B cell (primary cell): ENCODE data around the gene NPR2. TPM values are rescaled to one million over a fixed set of nuclear protein-coding genes. Genes with fewer than 3 reads are reported as not detected.

Source experiments
- ATAC-seq: fragments of 200-7000 bp; cut with Tn5 transposase; one replicate; pipeline ENCODE4 v1.10.0; 2021; ENCODE audit warnings: low read depth, mild to moderate bottlenecking, moderate number of reproducible peaks, moderate library complexity
- CTCF ChIA-PET: fragments of 350-600 bp; sonication (Branson Sonifier 250); formaldehyde crosslinking; loops from one replicate; lab custom pipeline; 2021; ENCODE audit warnings: antibody characterized with exemption, inconsistent platforms; lab: Charles Lee
- POLR2A ChIA-PET: fragments of 350-600 bp; sonication (Branson Sonifier 250); formaldehyde crosslinking; loops from one replicate; lab custom pipeline; 2021; ENCODE audit warnings: antibody characterized with exemption; lab: Charles Lee
- DNase-seq: peaks from one replicate; pipeline ENCODE4 v3.0.0; 2013
- H2AFZ ChIP-seq: 2 replicates; pipeline ENCODE4 v1.6.1; 2012; ENCODE audit warnings: mild to moderate bottlenecking, low read depth, low read length; ENCODE audit not compliant: insufficient read depth, poor library complexity, severe bottlenecking
- H3K27ac ChIP-seq, 2 donors: 1 replicate in 1 of 2; 2 replicates in 1 of 2; pipeline ENCODE4 v1.5.1; 2012 to 2013; ENCODE audit warnings: low read length in 2 of 2, mild to moderate bottlenecking in 2 of 2, moderate library complexity in 1 of 2
- H3K27me3 ChIP-seq, 4 experiments: fragments of 200-600 bp in 1 of 4; sonication (generic) in 1 of 4; replicated peaks in 1 of 4; 1 replicate in 2 of 4; 2 replicates in 2 of 4; pipeline versions ENCODE4 v1.6.1 to v1.7.0; 2013 to 2016; ENCODE audit warnings: low read length in 3 of 4, mild to moderate bottlenecking in 2 of 4, mixed read lengths in 1 of 4, moderate library complexity in 1 of 4; ENCODE audit not compliant: insufficient read depth in 4 of 4, control insufficient read depth in 3 of 4; ENCODE audit errors: control extremely low read depth in 1 of 4
- H3K36me3 ChIP-seq, 2 experiments: replicated peaks in 1 of 2; 1 replicate in 1 of 2; 2 replicates in 1 of 2; pipeline versions ENCODE4 v1.6.1 to v1.7.1; 2013; ENCODE audit warnings: low read length in 1 of 2; ENCODE audit not compliant: insufficient read depth in 2 of 2, control insufficient read depth in 1 of 2; ENCODE audit errors: control extremely low read depth in 1 of 2, extremely low read depth in 1 of 2
- H3K4me1 ChIP-seq, 2 donors: fragments of 200-600 bp in 1 of 2; sonication (generic) in 1 of 2; 1 replicate in 1 of 2; 2 replicates in 1 of 2; pipeline versions ENCODE4 v1.5.1 to v1.6.1; 2013 to 2017; ENCODE audit warnings: low read length in 2 of 2; ENCODE audit not compliant: control insufficient read depth in 2 of 2, insufficient read depth in 2 of 2
- H3K4me2 ChIP-seq: replicated peaks from 2 replicates; pipeline ENCODE3; 2012; ENCODE audit warnings: mild to moderate bottlenecking, low read depth, low read length; ENCODE audit not compliant: poor library complexity, severe bottlenecking
- H3K4me3 ChIP-seq, 5 experiments: fragments of 200-600 bp in 1 of 5; sonication (generic) in 1 of 5; 1 replicate in 3 of 5; 2 replicates in 2 of 5; pipeline versions ENCODE4 v1.5.1 to v1.7.0; 2011 to 2016; ENCODE audit warnings: low read length in 4 of 5, mild to moderate bottlenecking in 4 of 5, low read depth in 2 of 5, control low read depth in 1 of 5, moderate library complexity in 1 of 5; ENCODE audit not compliant: insufficient read depth in 1 of 5; ENCODE audit errors: control extremely low read depth in 1 of 5, extremely low read depth in 1 of 5
- H3K79me2 ChIP-seq: fragments of 200-600 bp; sonication (generic); one replicate; pipeline ENCODE4 v1.6.0; 2016; ENCODE audit warnings: low read length; ENCODE audit not compliant: control insufficient read depth, insufficient read depth
- H3K9ac ChIP-seq: fragments of 200-600 bp; sonication (generic); 2 replicates; pipeline ENCODE4 v1.6.1; 2017; ENCODE audit warnings: mild to moderate bottlenecking, low read length, moderate library complexity
- H3K9me3 ChIP-seq, 3 donors: one replicate each; pipeline versions ENCODE4 v1.6.1 to v1.7.1; 2013; ENCODE audit warnings: low read length in 2 of 3; ENCODE audit not compliant: control insufficient read depth in 2 of 3, insufficient read depth in 1 of 3; ENCODE audit errors: control extremely low read depth in 1 of 3
- H4K20me1 ChIP-seq: 2 replicates; pipeline ENCODE4 v1.6.0; 2012; ENCODE audit warnings: mild to moderate bottlenecking, low read length; ENCODE audit not compliant: insufficient read depth, control insufficient read depth, poor library complexity, severe bottlenecking
- H3K27ac Mint-ChIP-seq: one replicate; pipeline ENCODE4 v1.8.0; 2021; ENCODE audit warnings: mixed read lengths
- H3K27me3 Mint-ChIP-seq: one replicate; pipeline ENCODE4 v1.8.0; 2021; ENCODE audit warnings: mixed read lengths
- H3K4me1 Mint-ChIP-seq: one replicate; pipeline ENCODE4 v1.8.0; 2021; ENCODE audit warnings: mixed read lengths
- H3K4me3 Mint-ChIP-seq: one replicate; pipeline ENCODE4 v1.8.0; 2021; ENCODE audit warnings: mixed read lengths
- H3K9me3 Mint-ChIP-seq: one replicate; pipeline ENCODE4 v1.8.0; 2022; ENCODE audit warnings: mixed read lengths; ENCODE audit not compliant: insufficient read depth
- CTCF ChIP-seq: fragments of 200-600 bp; IDR thresholded peaks from one replicate; pipeline ENCODE4 v1.8.0; 2022; ENCODE audit warnings: antibody characterized with exemption, mild to moderate bottlenecking
- EZH2 ChIP-seq: IDR thresholded peaks from 2 replicates; pipeline ENCODE4 v1.6.1; 2012; ENCODE audit warnings: borderline replicate concordance, low read depth, mild to moderate bottlenecking, moderate library complexity, low read length; ENCODE audit not compliant: insufficient read depth, poor library complexity, severe bottlenecking
- WGBS: methylation state at CpG from one replicate; pipeline ENCODE4 v1.1.5; 2013; ENCODE audit warnings: missing lambda C conversion rate; ENCODE audit not compliant: insufficient coverage; 5-methylcytosine and 5-hydroxymethylcytosine counted together
- intact Hi-C: fragments of 100-400 bp; cut with micrococcal nuclease; formaldehyde crosslinking; loops from one replicate; pipeline ENCODE4 v1.10.0; 2022
- polyA plus RNA-seq: library from polyadenylated mRNA; depleted of rRNA; stranded (reverse); fragments of >200 nt; gene quantifications from 2 replicates; pipeline ENCODE4 v1.2.3, GENCODE V29; 2012
- total RNA-seq, 2 donors: library from RNA; stranded (reverse); fragments of 120-200 nt in 1 of 2; gene quantifications; 1 replicate in 1 of 2; 2 replicates in 1 of 2; pipeline versions ENCODE4 v1.2.3 to v1.2.4, GENCODE V29; 2013 to 2022

The NPR2 gene
- total and polyA plus RNA-seq, 2 donors (not counting 1 experiment from before 2014, with no cell fraction given) = 7.6 to 8.0 TPM

DNA sequence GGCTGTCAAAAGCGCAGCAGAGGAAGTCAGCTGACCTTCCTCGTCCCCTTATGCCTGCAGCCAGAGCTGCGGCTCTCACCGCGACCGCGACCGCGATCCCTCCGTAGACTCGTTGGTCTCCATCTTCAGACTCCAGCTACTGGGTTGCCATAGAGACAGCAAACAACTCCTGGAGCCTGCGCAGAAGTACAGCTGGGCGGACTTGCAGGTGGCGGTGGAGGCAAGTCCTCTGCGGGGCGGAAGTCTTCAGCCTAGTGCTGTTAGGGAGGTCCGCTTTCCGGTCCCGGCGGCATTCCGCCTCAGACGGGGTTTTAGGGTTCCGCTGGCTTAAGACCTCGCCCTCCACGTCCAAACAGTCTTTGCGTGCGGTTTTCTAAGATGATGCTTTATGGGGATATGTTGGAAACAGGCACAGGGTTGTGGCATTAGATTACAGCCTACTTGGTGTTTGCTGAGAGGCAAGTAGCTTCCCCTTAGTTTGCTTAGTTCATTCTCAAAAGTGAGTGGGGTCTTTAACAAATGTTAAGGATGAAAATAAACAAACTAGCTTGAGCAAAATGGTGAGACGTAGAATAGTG is 20.7 kb downstream of the NPR2 start, which contains the start of gene SPAG8:
TSS of gene SPAG8 (minus strand) at position 238 of the 578 bp plus-strand sequence. CDS start at position 123, 115 bp downstream.
- H3K27me3 ChIP-seq = no peaks in the 10 kb centered on the region
- no peaks in the 10 kb centered on the region for H3K9me3 ChIP-seq
- no peaks in the 10 kb centered on the region for H4K20me1 ChIP-seq
- TF ChIP-seq EZH2 = no peak
- TF ChIP-seq CTCF = no peak
- H3K4me3 ChIP-seq = peak within 1 kb of the TSS; percentile 54 to 76 (median 61)
- intact Hi-C loops = loop anchor here (1.0 to 5.0 kb wide), 2 partner anchors 64 to 1145 kb away; a partner anchor contains a TSS
- WGBS = 0% methylated on average over 27 of the region's 28 CpGs
- peak within 1 kb of the TSS; percentile 81 for H2AFZ ChIP-seq
- H3K36me3 ChIP-seq = peaks cover 0 to 8% of the 10 kb centered on the region in 2 experiments
- H3K9me3 Mint-ChIP-seq = no peaks in the 10 kb centered on the region
- ATAC-seq (peak; percentile 41), DNase-seq (peak; percentile 97)
- peak within 1 kb of the TSS; percentile 77 for H3K4me2 ChIP-seq
- H3K27ac Mint-ChIP-seq = peak within 1 kb of the TSS; percentile 96
- ChIA-PET POLR2A (interaction anchor here (1.3 to 1.6 kb wide), 2 partner anchors 17 to 64 kb away, joined by 3 to 4 read pairs; partner anchors contain the start of genes FAM221B and TMEM8B), CTCF (interaction anchor here (0.5 to 4.6 kb wide), 16 partner anchors 8 to 208 kb away, joined by 3 to 58 read pairs (median 4); partner anchors contain the start of genes CREB3, FAM221B, NPR2 and TLN1)
- peaks cover 30% of the 10 kb centered on the region for H3K4me1 Mint-ChIP-seq
- peak within 1 kb of the TSS; percentile 50 to 70 for H3K27ac ChIP-seq
- H3K4me3 Mint-ChIP-seq = peak within 1 kb of the TSS; percentile 97
- peaks cover 26 to 33% of the 10 kb centered on the region in 2 donors for H3K4me1 ChIP-seq
- no peaks in the 10 kb centered on the region for H3K27me3 Mint-ChIP-seq
- no peaks in the 10 kb centered on the region for H3K79me2 ChIP-seq
- peak within 1 kb of the TSS; percentile 60 for H3K9ac ChIP-seq
